ENCODE results near the gene TMC1.

DNA sequence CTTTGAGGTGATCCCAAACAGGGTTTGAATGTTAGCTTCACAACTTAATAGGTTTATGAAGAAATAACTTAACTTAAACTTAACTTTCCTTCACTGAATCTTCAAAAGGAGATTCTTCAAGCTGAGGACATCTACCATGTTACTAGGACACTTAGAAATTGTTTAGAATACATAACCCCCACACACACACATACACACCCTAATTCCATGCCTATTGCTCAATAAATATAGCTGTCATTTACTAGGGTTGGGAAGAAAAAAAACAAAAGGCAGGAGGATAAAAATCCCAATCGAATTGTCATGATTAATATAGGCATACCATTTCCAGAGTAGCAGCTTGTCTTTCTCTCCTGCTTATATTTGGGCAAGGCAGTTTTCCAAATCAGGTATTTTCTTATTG lies 363.1 kb downstream of the TMC1 start:
- TF ChIP-seq TBP (IDR thresholded peaks at IDR 0.05; ENCODE audit: low read depth, low read length) (no peak), POLR2AphosphoS5 (IDR thresholded peaks at IDR 0.05; ENCODE audit: low read depth, low read length) (no peak), BACH1 (IDR thresholded peaks at IDR 0.05; ENCODE audit: low read length) (no peak), EP300 (IDR thresholded peaks at IDR 0.05; ENCODE audit: borderline replicate concordance in 1 of 2, low read depth in 2 of 2, low read length in 2 of 2) (no peak), POLR2A (IDR thresholded peaks at IDR 0.05; ENCODE audit: control extremely low read depth in 1 of 2, low read depth in 2 of 2, low read length in 2 of 2) (no peak), EGR1 (IDR thresholded peaks at IDR 0.05; ENCODE audit: borderline replicate concordance, low read depth, low read length) (no peak), CHD1 (IDR thresholded peaks at IDR 0.05; ENCODE audit: low read depth, low read length) (no peak), TAF1 (IDR thresholded peaks at IDR 0.05; ENCODE audit: low read depth, low read length) (no peak), JUND (IDR thresholded peaks at IDR 0.05; ENCODE audit: low read length) (no peak)

Data from H1 (cell line).